GM13977 (cell line): Measurements from ENCODE around the gene TAF4B.
"Not testable (repeated sequence)": the region's sequence is repeated elsewhere in the genome, so short reads cannot be mapped to it uniquely, and the experiment has no call there.

ENCODE experiments used
- DNase-seq: peaks from one replicate; pipeline ENCODE4 v3.0.0; 2012; ENCODE audit warnings: low spot score
- in situ Hi-C: fragments of 300-500 bp; cut with MboI; formaldehyde crosslinking; loops from one replicate; pipeline ENCODE4 v1.12.0; 2022; ENCODE audit warnings: low sequenced_read_pairs, low pct_unique_long_range_greater_than_20kb, mixed read lengths, inconsistent platforms; ENCODE audit not compliant: unreplicated experiment
- TF ChIP-seq, protein P1 (sequence below): IDR thresholded peaks from 2 replicates; pipeline ENCODE4 v1.5.1; 2012; ENCODE audit warnings: mild to moderate bottlenecking, control low read depth; ENCODE audit not compliant: insufficient read depth; ENCODE audit errors: extremely low read depth, missing control alignments

TAF4B gene

DNA sequence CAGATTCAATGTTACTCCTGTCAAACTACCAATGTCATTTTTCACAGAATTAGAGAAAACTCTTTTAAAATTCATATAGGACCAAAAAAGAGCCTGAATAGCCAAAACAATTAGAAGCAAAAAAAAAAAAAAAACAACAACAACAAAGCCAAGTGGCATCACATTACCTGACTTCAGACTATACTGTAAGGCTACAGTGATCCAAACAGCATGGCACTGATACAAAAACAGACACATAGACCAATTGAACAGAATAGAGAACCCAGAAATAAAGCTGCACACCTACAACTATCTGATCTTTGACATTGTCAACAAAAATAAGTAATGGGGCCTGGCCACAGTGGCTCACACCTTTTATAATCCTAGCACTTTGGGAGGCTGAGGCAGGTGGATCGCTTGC is 53.2 kb downstream of the TAF4B start:
- no peak for DNase-seq
- TF ChIP-seq, protein P1, sequence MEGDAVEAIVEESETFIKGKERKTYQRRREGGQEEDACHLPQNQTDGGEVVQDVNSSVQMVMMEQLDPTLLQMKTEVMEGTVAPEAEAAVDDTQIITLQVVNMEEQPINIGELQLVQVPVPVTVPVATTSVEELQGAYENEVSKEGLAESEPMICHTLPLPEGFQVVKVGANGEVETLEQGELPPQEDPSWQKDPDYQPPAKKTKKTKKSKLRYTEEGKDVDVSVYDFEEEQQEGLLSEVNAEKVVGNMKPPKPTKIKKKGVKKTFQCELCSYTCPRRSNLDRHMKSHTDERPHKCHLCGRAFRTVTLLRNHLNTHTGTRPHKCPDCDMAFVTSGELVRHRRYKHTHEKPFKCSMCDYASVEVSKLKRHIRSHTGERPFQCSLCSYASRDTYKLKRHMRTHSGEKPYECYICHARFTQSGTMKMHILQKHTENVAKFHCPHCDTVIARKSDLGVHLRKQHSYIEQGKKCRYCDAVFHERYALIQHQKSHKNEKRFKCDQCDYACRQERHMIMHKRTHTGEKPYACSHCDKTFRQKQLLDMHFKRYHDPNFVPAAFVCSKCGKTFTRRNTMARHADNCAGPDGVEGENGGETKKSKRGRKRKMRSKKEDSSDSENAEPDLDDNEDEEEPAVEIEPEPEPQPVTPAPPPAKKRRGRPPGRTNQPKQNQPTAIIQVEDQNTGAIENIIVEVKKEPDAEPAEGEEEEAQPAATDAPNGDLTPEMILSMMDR = no peak
- in situ Hi-C loops = no loop called here

DNA sequence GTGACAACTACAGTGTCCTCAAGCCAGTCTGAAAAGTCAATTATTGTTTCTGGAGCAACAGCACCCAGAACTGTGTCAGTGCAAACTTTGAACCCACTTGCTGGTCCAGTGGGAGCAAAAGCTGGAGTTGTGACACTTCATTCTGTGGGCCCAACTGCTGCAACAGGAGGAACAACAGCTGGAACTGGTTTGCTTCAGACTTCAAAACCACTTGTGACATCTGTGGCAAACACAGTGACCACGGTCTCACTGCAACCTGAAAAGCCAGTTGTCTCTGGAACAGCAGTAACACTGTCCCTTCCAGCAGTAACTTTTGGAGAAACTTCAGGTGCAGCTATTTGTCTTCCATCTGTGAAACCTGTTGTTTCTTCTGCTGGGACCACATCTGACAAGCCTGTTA is 59.8 kb downstream of the TAF4B start:
- in situ Hi-C loops = no loop called here
- no peak for DNase-seq
- TF ChIP-seq, protein P1 = no peak

DNA sequence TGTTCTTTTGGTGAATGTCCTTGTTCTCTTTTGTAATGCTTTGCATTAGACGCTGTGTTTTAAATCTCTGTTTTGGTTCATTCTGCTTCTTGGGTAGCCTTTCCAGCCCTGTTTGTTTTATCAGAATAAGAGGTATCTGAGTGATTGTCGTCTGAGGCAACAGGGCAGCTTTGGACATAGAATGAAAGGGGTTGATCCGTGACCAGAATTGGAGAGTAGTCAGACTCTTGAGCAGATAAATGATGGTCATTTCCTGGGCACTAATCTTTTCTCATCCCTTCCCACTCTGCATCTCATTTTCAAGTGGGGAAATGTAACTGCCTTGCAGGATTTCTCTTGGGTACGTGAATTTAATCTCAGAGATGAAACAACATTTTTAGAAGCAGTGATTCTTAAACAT is 61.4 kb downstream of the TAF4B start:
- TF ChIP-seq, protein P1 = no peak
- no peak for DNase-seq
- in situ Hi-C loops = no loop called here

DNA sequence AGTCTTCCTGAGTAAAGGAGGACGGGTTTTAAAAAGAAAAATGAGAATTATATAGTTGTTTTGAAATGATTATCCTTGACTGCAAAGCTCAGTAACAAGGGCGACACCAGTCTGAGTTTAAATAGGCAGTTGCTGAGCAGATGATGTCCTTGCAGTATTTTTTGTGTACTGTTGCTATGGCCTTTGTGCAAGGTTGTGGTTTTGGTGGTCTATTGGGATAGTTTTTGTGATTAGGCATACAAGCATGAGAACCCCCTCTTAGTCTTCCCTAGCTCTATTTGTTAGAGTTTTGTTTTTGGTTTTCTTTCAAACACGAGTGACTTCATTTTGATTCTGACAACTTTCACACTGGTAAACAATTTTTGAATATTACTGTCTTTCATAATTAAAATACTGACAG is 64.1 kb downstream of the TAF4B start:
- no peak for DNase-seq
- in situ Hi-C loops = no loop called here
- TF ChIP-seq, protein P1 = no peak

DNA sequence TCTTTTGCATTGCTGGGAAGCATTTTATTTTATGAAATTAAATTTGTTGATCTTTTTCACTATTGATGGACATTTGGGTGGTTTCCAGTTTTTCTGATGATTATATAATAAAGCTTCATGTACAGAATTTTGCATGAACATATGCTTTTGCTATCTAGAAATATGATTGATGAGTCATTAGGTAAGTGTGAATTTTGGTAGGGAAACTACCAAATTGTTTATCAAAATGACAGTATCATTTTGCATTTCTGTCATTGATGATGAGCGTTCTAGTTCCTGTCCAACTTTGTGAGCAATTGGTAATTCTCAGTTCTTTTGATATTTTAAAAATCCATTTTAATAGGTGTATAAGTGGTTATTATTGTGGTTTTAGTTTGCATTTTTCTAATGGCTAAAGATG is 67.7 kb downstream of the TAF4B start:
- in situ Hi-C loops = no loop called here
- DNase-seq = no peak
- TF ChIP-seq, protein P1 = no peak

DNA sequence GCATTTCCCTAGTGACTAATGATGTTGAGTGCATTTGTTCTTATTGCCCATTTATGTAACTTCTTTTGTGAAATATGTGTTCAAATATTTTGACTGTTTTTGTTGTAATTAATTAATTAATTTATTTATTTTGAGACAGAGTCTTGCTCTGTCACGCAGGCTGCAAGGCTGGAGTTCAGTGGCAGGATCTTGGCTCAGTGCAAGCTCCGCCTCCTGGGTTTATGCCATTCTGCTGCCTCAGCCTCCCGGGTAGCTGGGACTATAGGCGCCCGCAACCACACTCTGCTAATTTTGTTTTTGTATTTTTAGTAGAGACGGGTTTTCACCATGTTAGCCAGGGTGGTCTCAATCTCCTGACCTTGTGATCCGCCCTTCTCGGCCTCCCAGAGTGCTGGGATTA is 71.9 kb downstream of the TAF4B start:
- TF ChIP-seq, protein P1 = no peak
- in situ Hi-C loops = no loop called here
- DNase-seq = no peak

DNA sequence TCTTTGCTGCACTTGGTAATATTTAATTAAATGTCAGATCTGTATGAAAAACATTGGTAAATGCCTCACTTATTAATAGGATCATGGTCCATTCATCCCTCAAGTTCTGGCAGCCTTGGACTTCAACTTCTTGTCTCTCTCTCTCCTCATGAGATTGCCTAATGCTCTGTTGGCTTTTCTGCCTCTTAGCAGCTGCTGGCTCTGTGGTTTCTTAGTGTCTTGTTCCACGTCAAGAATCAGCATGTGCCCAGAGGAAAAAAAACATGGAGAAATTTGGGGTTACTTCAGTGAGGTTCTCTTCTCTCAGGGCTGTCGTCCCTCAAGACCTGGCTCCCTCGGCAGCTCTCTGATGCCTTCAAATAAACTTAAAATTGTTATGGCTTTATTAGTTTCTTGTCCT is 75.4 kb downstream of the TAF4B start:
- no peak for DNase-seq
- TF ChIP-seq, protein P1 = no peak
- in situ Hi-C loops = no loop called here

DNA sequence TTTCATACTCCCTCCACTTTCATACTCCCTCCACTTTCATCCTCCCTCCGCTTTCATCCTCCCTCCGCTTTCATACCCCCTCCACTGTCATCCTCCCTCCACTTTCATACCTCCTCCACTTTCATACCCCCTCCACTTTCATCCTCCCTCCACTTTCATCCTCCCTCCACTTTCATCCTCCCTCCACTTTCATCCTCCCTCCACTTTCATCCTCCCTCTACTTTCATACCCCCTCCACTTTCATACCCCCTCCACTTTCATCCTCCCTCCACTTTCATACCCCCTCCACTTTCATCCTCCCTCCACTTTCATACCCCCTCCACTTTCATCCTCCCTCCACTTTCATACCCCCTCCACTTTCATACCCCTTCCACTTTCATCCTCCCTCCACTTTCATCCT is 77.0 kb downstream of the TAF4B start:
- in situ Hi-C loops = not testable (repeated sequence)

More for the DNA sequence above, 77.0 kb downstream of the TAF4B start:
- not testable (repeated sequence) for DNase-seq
